NCI-H748 treated with DMSO at 0.1 percent for 48 hours (cell line): ENCODE measurements around the gene CASKIN2.

Experiments used
- DNase-seq: peaks from one replicate; lab custom pipeline; 2025; lab: John Stamatoyannopoulos, UW

The CASKIN2 gene

DNA sequence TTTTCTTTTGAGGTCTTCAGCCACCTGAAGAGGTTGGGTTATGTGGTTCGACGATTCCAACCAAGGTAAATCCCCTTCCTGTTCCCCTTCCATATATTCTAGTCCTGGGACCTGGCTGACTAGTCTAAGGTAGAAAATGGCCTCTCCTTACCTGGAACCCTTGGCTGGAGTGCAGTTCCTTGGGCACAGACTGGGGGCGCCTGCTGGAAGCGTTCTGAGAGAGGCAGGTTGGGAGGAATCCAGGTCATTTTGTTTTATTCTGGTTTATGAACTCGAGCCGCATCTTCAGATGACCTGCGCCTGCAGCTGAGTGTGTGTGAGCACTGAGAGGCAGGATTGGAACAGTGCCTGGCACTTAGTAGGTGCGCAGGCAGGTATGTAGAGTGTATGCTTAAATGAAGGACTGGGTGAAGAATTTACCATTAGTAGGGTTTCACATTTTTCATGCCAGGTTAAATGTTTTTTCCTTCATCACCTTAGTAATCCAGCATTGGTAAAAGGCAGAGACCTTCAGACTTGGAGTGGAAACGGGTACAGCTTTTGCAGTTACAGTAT is 3.7 kb upstream of the CASKIN2 start:
- DNase-seq = no peak

DNA sequence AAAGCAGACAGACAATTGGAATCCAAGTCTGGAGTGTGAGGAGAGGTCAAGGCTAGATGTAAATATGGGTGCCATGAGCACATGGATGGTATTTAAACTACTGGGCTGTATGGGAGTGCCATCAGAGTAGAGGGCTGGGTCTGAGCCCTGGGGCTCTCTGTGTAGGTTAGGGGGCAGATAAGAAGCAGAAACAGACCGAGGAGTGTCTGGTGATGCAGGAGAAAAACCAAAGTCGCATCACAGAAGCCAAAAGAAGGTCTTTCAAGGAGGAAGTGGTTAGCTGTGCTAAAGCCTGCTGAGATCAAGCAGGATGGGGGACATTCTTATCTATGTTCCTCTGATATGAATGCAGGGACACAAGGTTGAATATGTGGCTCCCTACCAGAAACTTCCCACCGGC is 2.9 kb upstream of the CASKIN2 start:
- DNase-seq = no peak

DNA sequence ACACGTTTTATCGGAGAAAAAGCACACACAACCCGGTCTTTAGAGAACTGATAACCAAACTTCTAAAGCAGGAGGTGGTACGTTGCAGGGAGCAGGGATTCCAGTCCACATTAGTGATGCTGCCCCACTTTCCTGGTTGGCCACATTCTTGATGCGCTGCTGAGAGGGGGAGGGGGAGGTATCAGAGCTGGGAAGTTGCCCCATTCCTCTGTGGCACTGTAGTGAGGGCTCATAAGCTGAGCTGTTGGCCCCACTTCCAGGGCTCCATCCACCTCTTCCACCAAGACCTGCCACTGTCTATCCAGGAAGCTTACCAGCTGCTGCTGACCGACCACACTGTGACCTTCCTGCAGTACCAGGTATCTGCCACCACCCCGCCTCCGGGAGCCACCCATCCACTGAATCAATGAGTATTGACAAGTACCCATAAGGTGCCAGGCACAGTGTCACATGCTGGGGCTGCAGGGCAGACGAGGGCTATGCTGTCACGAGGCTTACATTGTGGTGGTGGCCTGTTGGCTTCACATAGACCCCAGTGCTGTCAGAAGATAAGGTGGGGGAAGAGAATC is 2.0 kb upstream of the CASKIN2 start:
- no peak for DNase-seq

DNA sequence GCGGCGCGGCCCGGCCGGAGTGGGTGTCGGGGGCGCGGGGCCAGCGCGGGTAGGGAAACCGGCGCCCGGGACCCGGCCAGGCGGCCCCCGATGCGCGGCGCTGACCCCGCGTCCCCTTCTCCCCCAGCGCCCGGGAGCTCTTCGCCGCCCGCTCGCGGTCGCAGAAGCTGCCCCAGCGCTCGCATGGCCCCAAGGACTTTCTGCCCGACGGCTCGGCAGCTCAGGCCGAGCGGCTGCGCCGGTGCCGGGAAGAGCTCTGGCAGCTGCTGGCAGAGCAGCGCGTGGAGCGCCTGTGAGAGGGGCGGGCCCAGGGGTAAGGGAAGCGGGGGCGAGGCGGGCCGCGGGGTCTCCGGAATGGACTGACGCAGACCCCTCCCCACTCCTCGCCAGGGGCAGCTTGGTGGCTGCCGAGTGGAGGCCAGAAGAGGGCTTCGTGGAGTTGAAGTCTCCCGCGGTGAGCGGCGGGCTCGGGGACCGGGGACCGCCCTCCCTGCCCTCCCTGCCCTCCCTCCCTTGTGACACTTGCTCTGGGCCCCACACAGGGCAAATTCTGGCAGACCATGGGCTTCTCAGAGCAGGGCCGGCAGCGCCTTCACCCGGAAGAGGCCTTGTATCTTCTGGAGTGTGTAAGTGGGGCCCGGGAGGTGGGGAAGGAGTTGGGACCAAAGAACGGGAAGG is 1.4 kb upstream of the CASKIN2 start:
- no peak for DNase-seq

DNA sequence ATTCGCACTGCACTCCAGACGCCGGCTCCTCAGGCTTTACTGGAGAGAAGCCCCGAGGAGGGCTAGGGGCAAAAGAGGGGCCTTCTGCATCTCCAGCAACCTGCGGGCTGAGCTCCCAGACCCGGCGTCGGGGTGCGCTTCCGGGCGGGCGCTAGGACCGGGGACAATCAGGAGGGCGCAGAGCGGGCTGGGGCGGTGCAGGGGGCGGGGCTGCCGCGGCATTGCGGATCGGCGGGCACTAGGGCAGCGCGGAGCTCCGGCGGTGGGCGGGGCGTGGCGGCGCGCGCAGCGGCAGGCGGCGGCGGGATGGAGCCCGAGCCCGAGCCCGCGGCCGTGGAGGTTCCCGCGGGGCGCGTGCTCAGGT is 900 bp upstream of the CASKIN2 start, which contains the start of gene TSEN54:
TSEN54 (plus strand) TSS at position 274 of the 364 bp plus-strand sequence; CDS start at position 307, 33 bp downstream.
- DNase-seq = peak; percentile 50

DNA sequence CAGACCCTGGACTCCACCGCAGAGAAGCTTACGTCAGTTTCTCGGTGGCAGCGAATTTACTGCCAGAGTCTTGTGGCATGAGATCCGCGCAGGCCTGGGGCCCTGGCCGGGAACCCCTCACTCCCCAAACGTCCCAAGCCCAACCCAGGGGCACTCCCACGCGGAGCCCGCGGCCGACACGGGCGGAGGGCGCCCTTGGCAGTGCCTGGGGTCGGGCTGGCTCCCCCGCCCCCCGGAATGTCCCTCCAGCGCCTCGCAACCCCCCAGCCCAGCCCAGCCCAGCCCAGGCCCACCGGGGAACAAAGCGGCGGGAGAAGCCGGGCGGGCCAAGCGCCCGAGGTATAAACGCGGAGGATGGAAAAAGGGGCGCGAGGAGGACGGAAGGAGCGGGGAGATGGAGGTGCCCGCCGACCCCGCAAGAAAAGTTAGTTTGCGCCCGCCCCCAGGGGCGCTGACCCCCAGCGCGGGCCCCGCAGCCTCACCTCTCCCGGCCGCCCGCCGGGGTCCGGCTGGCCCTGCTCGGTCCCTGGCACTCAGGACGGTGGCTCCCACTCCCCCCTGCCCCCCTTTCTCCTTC is 330 bp downstream of the CASKIN2 start:
- DNase-seq = no peak

DNA sequence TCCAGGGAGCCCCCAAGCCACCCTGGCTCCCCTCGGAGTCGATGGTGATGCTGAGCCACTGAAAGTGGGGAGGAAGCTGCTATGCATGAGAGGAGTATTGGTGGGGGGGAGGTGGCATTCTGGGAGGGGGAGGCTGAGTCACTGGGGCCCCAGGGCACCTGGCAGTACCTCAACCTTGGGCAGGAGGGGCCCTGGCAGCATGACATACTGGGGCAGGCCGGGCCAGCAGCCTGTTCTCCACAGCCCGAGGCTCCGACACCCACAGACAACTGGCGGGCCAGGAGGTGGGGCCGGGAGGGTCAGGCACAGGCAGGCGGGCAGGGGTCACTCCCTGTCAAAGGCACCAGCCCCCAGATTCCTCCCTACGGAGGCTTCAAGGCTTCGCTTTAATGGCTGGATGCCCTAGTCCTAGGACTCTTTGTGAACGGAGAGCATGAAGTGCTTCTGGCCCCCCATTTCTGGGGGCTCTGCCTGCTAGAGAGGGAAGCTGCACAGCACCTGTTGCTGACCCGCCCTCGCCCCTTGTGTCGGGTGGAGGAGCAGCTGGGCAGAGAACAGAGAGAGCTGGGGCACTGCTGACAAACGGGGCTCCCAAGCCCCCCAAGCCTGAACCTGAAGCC is 928 bp downstream of the CASKIN2 start:
- DNase-seq = no peak

DNA sequence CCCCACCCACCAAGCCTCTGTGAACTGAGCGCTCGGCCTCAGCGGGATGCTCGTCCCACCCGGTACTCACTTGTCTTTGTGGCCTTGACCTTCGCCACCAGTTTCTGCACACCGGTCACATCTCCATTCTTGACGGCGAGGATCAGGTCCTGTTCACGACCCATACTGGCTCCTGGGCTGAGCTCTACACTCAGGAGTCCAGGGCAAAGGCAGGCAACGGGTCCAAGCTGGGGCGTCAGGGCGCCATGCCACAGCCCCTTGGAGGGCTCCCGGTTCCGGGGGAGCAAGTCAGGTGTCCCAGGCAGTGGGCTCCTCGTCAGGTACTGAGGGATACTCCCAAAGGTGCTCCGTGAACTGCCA is 1.7 kb downstream of the CASKIN2 start:
- DNase-seq = no peak

DNA sequence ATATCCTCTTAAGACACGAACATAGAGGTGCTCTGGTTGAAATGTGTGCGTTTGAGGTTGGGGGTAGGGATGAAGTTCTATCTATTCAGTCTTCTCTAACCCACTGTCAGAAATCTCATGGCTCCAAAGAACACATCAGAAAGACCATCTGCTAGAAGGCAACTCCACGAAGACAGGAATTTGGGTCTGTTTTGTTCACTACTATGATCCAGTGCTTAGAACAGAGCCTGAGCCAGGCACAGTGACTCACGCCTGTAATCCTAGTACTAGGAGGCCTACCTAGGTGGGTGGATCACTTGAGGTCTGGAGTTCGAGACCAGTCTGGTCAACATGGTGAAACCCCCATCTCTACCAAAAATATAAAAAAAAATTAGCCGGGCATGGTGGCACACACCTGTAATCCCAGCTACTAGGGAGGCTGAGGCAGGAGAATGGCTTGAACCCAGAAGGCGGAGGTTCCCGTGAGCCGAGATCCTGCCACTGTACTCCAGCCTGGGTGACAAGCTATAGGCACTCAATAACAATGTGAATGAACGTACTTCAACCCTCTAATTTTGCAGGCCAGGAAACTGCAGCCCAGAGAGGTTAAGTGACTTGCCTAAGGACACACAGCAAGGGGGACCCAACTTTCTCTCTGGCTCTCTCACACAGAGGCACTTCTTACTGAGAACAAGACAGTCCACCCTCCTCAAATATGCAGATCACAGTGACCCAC is 2.3 kb downstream of the CASKIN2 start:
- DNase-seq = no peak

DNA sequence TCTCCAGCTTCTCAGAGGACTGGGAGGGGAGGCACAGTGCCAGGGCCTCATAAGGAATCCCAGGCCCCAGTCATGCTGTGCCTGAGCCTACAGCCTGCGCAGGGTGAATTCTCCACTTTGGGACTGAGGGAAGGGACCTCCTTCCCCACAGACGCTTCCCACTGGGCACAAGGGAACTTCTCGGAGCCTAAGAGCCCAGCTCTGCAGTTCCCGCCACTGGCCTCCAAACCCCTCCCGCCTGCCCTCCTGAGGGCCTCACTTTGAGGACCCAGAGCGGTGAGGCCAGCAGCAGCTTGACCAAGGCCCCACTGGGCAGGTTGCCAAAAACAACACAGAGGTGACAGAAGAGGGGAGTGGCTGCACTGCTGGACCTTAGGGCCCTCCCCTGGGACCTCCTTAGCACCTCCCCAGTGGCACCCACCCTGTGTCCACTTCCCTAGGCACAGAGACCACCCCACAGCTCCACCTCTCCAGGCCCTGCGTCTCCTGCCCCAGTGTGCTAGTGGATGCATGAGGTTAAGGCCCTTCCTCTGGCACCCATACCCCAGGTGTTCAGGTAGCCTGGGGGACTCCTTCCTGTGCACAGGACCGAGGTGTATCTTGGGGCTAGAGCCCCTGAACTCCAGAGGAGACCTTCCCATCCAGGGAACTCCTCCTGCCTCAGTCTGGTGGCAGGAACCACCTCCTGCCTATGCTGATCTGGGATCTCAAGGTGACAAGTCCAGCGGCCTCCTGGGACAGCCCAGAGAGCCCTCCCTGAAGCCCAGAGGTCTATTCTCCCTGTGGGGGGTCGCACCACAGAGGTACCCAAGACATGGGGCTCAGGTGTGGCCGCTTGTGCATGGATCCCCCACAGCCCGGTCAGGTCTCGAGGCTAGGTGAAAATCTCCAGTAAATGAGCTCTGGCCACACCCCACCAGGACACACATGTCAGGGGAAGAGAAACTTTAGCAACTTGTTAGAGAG is 3.4 kb downstream of the CASKIN2 start:
- no peak for DNase-seq

DNA sequence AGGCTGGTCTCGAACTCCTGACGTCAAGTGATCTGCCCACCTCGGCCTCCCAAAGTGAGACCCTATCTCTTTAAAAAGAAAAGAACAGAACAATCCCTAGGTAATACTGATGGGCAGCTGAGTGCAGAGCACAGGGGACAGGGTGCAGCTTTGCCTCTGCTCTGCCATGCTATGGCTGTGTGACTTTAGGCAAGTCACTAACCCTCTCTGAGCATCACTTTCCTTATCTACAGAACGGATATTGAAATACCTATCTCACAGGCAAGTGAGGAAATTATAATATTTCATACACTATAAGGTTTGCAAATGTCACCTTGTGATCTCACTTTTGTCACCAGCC is 4.1 kb downstream of the CASKIN2 start:
- DNase-seq = no peak

DNA sequence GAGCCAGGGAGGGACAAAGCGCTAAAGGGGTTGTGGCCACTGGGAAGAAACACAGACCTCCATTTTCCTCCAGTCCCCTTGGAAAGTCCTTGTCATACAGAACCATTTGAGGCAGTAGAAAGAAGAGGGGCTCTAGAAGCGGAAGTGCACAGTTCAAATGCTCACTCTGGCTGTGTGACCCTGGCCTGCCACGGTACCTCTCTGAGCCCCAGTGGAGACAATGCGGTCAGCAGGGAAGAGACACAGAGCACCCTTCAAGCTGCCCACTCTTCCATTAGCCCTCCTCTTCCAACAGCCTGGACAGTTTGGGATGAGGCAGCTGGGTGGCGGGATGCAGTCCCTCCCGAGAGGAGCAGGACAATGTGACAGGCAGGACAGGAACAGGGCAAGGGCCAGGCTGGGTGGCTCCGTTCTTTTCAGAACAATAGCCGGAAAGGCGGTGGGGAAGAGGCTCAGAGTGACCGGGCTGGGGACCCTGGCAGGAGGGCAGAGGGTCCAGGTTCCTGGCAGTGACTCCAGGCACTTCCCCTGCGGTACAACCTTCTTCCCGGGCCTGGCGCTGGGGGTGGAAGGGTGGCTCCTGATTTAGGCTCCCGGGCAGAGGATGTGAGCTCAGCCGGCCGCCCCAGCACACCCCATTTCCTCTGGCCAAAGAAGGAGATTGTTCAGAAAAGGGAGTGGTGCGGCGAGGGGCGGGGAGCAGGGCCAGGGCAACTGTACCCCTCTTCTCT is 5.6 kb downstream of the CASKIN2 start:
- DNase-seq = no peak

DNA sequence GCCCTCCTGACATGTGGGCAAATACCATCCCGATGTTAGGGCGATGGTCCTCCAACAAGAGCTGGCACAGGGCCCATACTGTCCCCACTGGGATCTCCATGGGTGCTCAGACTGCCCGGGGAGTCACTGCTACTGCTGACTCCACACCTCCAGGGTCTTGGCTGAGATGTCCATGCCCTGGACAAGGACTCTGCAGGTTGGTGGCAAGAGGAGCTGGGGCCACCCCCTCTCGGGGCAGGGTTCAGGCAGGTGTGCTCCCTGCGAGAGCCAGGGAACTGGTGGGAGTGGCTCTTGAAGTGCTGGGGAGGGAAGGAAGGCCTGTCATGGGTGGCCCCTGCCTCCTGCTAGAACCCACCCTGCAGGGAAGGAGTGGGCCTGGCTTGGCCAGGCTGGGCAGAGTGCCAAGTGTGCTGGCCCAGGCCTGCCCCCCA is 6.4 kb downstream of the CASKIN2 start:
- DNase-seq = no peak

DNA sequence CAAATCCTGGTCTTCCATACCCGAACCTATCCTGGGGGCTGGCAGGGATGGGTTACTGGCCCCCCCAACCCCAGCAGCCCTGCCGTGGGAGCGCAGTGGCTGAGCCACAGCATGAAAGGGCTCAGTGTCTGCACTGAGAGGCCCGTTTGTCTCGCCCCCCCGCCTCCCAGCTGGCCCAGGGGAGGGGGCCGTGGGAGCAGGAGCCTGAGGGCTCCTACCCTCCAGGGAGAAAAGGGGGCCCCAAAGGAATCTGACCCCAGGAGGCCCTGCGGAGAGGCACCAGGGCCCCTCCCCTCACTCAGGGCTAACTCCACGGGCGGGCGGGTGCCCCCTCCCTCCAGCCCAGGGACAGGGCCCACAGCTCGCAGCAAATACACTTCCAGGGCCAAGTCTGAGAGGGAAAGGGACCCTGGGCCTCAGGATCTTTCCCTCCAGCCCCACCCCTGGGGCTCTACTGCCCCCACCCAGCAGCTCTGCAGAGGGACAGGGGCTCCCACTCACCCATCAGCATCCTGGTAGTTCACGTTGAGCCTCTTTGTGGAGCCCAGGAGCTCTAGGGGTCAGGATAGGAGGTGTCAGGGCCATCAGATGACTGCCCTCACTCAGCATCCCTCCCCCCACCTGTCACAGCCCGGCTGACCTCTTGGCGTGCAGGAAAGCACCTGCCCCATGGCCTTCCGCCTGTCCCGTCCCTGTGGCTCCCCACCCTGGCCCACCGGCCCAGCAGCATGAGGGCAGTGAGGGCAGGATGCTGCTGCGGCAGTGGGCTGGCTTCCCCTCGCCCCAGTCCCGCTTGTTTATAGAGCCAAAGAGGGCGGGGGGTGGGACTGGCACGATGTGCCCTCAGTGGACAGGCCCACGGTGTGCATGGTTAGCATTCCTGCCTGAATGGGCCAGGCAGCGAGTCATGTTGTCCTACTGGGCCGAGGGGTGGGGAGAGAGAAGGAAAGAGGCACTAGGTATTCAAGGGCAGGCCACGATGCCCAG is 7.3 kb downstream of the CASKIN2 start:
- no peak for DNase-seq

DNA sequence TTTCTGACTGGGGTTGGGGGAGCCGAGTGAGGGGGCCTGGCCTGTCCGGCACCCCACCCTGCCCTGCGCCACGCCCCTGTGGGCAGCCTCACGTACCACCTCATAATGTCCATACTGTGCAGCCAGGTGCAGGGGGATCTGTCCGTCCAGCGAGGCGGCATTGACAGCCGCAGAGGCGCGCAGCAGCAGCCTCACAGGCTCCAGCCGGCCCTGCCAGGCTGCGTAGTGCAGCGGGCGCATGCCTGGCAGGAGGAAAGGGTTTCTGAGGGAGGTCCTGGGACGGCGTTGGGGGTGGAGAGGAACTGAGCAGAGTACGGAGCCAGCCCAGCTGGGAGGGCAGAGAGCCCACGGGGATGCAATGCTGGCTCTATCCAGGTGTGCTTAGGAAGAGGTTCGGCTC is 8.4 kb downstream of the CASKIN2 start:
- DNase-seq = no peak

DNA sequence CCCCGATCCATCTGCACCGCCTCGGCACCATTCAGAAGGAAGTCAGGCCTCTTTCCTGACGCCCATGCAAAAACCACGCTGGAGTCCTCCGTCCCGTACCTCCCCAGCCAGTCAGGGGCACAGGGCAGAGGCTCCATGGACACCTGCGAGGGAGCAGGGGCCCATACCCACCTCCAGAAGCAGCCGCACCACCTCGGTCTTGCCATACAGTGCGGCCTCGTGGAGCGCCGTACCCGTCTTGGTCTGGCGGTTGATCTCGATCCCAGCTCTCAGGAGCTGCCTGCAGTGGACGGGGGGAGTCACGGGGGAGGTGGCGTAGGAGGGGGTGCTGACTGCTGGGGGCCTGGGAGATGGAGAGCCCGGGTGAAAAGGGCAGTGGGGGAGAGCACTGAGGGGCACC is 9.2 kb downstream of the CASKIN2 start:
- no peak for DNase-seq

DNA sequence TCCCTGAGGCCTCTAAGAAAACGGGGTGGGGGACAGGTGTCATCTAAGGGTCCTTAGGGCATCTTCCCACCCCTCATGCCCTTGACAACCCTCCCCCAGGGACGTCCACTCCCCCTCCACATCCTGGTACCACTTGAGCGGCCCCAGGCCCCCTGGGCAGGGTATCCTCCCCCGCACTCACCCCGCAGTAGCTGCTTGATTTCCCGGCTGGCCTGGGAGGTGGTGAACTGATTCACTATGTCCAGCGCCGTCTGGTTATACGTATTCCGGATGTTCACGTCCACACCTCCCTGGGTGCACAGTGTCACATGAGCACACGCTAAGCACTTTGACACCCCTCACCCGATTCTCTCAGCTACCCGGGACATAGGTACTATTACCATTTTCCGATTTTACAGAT is 9.7 kb downstream of the CASKIN2 start:
- no peak for DNase-seq

DNA sequence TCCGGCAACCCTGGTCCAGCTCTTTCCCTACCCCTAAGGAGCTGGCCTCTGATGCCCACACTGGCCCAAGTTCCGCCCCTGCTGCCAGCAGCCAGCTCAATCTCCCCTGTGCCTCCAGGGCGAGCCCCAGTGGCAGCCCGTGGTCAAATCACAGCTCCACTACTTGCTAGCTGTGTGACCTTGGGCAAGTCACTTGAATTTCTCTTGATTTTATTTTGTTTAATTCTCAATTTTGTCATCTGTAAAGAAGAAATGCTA is 10.3 kb downstream of the CASKIN2 start:
- DNase-seq = no peak

DNA sequence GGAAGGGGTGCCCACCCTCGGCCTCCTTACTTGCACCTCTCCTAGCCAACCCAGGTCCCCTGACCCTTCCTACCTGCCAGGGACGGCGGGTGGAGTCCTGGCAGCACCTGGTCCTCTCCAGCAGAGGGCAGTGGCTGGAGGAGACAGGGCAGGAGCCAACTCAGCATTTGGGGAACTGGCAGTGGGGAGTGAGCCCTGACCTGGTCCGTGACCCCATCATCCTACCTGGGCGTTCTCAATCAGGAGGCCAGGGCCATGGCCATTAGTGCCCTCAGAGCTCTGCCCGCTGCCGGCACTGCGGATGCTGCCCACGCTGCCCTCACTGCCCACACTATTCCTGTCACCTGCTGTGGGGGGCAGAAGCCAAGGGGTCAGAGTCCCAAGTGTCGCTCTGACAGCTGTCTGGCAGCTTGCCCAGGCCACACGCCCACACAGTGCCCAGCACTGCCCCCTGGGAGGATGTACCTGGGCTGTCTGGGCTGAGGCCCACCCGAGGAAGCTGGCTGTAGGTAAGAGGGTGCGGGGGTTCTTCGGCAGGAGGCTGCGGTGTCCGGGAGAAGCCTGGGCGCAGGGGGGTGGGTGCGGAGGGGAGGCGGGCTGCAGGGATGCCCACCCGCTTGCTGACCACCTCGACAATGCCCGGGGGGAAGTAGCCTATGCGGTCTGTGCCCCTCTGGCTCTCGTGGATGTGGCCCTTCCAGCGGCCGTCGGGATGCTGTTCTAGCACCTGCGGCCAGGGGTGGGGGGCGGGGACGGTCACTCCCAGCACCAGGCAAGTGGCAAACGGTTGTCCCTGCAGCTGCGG is 10.8 kb downstream of the CASKIN2 start:
- no peak for DNase-seq
